Smooth muscle cell of the brain vasculature (primary cell): ENCODE results near the gene BCAS2.
"Not testable (repeated sequence)": the region's sequence is repeated elsewhere in the genome, so short reads cannot be mapped to it uniquely, and the experiment has no call there.

Experiments used
- DNase-seq: peaks from one replicate; pipeline ENCODE4 v3.0.0-alpha.2; 2012; ENCODE audit warnings: low read depth, low spot score

The BCAS2 gene

GRCh38 chr1:114581335-114582287 lies at the start of gene BCAS2:
BCAS2 (minus strand) TSS chr1:114581615; CDS start chr1:114581591, 24 bp downstream.
- DNase-seq: peak; percentile 93

DNA sequence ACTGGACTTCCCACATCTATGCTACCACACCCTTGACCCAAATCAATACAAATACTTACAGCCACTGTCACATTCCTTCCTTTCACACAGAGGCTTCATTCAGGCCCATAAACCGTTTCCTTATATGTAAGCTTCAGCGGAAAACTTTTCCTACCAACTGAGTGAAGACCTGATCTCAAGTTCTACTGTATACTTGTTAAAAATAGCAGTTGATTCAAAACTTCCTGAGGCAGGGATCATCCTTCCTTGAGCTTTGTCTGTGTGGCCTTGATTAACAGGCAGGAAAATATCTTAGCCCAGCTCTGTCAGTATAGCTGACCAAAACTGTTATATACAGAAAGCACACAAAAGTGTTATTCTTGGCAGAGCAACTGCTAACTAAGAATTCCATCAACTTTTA lies 45.7 kb upstream of the BCAS2 start:
- no peak for DNase-seq

GRCh38 chr1:114623364-114623763 lies 41.9 kb upstream of the BCAS2 start:
- no peak for DNase-seq

DNA sequence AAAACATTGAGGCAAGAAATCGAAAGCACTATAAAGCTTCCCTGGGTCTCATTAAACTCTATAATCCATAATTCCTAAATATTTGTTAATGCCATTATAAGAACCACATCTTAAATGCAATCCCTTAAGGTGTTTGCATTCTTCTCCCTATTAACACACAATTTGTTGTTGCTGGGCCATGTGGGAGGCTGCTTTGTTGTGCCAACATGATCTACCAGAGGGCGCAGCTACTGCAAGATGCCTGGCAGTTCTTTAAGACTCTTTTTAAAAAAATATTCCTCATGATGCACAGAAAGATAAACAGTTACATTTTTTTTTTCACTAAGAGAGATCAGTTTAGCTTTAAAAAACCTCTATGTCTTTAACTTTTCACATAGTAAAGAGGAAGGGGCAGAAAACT lies 39.0 kb upstream of the BCAS2 start:
- DNase-seq: no peak

DNA sequence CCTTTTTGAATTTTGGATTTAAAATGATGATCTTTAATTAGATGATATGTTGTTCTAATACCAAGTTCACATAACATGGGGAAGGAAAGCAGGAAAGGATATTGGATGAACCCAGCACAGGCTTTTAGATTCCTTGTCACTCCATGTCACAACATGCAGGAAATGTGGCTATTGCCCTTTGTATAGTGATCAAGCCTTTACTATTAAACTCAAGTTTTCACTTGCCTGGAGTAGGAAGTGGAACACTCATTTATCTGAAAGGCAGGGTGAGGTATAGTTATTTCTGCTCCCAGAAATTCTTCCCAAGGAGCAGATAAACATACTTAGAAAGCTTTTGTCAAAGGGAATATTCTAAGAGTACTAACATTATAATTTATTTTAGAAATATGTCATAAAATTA lies 37.2 kb upstream of the BCAS2 start:
- no peak for DNase-seq

DNA sequence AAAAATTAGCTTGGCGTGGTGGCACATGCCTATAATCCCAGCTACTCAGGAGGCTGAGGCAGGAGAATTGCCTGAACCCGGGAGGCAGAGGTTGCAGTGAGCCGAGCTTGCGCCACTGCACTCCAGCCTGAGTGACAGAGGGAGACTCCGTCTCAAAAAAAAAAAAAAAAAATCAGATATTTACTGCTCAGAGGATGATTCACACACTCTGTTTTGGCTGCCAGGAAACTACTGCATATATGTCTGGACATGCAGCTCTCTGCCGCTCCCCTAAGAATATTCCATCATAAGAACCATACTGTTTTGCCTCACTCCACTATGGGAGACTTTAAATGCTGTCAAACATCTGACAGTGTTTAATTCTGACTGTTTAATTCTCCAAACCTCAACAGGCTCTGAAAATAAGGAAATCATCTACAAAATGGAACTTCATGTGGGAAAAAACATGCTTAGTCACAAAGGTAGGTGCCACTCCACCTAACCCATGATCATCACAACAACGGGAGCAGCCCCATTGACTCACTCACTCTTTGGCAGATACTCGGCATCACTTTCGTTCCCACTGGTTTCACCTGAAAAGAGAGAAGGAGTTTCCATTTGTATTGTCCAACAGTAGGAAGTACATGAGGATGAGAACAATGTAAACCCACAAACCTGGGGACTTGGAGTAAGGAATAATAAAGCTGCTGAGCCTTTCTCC lies 29.3 kb upstream of the BCAS2 start:
- DNase-seq: no peak

GRCh38 chr1:114609826-114610225 lies 28.4 kb upstream of the BCAS2 start:
- no peak for DNase-seq

- no peak for DNase-seq
These were observed 27.6 kb upstream of the BCAS2 start for GRCh38 chr1:114609026-114609425.

- no peak for DNase-seq
These were observed 25.8 kb upstream of the BCAS2 start for GRCh38 chr1:114607223-114607622.

- no peak for DNase-seq
These were observed 16.5 kb upstream of the BCAS2 start for GRCh38 chr1:114597949-114598348.

- DNase-seq: no peak
These were observed 14.2 kb upstream of the BCAS2 start for GRCh38 chr1:114595602-114596001.

- DNase-seq: no peak
These were observed 12.6 kb upstream of the BCAS2 start for GRCh38 chr1:114594046-114594445.

DNA sequence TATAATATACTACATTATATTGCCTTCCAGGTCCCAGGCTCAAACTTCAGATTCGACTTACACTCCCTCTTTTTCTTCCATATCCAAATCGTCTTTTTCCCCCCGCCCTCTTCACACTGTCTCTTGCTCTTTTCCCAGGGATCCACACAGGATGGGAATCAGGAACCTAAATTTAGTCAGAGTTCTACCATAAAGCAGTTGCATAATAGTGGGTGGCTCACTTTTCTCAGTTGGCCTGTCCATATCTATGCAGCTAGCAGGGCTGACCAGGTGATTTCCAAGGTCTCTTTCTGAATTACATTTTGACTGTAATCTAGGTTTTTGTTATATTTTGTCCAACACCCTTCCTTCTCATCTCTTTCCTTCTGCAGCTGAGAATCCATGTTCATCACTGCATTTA lies 7.7 kb upstream of the BCAS2 start:
- no peak for DNase-seq

DNA sequence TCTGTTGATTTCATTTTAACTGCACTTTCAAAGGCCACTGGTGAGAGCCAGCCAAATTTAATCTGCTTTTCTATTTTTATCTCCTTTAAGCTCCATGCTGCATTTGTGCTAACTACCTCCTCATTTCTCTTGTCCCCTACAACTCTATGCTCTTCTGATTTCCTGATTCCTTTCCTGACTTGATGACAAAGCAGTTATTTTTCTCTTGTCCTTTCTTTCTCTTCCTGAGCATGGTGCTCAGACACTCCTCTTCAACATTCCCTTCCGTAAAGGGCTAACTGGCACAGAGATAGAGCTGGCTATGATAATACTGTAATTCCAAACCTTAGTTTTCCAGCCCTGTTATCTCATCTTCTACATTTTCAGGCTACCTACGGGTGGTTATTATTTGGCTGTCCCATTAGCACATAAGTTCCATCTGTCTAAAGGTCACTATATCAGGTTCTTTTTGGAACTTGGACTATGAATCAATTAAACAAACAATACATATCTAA lies 6.8 kb upstream of the BCAS2 start:
- no peak for DNase-seq

DNA sequence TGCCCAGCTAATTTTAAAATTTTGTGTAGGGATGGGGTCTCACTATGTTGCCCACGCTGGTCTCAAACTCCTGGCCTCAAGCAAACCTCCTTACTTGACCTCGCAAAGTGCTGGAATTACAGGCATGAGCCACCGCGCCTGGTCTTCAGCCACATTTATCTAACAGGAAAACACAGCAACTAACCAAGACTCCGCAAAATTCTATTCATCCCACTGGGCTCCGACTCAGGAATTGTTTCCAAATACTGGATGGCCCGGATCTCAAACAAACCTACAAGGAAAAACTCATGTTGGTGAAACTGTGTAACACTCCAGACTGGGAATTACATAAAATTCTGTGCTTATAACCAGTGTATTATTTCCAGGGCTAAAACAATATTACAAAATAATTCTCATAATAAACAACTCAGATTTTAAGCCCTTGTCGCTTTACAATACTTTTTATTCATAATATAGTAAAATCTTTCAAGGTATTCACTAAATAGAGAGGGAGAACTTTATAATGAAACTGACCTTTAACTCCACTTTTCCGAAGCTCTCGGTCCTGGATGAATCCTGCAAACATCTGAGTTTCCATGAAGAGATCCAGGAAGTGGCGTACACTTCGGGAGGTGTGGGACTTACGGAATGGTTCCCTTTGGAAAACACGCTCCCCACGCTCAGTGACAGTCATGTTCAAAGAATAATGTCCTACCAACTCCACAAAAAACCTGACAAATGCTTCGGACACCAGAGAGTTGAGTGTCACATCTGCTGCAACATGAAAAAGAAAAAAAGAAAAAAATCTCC lies 6.0 kb upstream of the BCAS2 start:
- no peak for DNase-seq

DNA sequence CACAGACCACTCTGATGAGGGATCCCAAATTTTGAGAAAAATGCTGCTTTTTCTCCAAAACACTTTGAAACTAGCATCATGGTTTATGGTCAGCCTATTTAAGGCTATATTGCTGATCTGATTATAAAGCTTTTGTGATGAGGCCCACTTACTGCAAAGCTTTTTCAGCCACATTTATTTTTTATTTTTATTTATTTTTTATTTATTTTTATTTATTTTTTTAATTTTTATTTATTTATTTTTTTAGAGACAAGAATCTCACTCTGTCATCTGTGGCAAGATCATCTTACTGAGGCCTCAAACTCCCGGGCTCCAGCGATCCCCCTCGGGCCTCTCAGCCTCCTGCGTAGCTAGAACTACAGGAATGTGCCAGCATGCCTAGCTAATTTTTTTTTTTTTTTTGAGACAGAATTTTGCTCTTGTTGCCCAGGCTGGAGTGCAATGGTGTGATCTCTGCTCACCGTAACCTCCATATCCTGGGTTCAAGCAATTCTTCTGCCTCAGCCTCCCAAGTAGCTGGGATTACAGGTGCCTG lies 5.2 kb upstream of the BCAS2 start:
- no peak for DNase-seq

- DNase-seq: peak; percentile 9
These were observed 3.8 kb upstream of the BCAS2 start for GRCh38 chr1:114585231-114585630.

DNA sequence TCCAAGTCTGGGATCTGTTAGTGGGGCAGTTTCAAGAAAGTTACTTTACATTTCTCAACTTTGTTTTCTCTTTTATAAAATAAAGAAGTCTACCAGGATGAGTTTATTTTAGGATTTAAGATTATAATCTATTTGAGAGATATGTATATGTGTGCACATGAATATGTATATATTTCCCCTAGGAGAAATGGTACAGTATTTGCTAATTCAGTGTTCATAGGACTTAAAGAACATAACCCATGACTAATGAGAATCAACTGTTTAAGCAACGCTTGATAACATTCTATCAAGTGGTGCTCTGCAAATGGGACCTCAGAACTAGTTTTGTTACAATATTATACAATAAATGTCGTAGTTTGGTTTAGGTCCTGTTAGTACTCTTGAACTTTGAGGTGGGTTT lies 7.0 kb downstream of the BCAS2 start:
- no peak for DNase-seq

GRCh38 chr1:114564141-114564540 lies 17.3 kb downstream of the BCAS2 start:
- no peak for DNase-seq

DNA sequence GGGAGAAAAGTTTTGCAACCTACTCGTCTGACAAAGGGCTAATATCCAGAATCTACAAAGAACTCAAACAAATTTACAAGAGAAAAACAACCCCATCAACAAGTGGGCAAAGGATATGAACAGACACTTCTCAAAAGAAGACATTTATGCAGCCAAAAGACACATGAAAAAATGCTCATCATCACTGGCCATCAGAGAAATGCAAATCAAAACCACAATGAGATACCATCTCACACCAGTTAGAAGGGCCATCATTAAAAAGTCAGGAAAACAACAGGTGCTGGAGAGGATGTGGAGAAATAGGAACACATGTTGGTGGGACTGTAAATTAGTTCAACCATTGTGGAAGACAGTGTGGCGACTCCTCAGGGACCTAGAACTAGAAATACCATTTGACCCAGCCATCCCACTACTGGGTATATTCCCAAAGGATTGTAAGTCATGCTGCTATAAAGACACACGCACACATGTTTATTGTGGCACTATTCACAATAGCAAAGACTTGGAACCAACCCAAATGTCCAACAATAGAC lies 18.4 kb downstream of the BCAS2 start:
- not testable (repeated sequence) for DNase-seq

- DNase-seq: no peak
These were observed 20.1 kb downstream of the BCAS2 start for GRCh38 chr1:114561333-114561732.
